ENCODE data around the gene ETS2.
"Not testable (repeated sequence)": the region's sequence is repeated elsewhere in the genome, so short reads cannot be mapped to it uniquely, and the experiment has no call there.

ETS2 gene

DNA sequence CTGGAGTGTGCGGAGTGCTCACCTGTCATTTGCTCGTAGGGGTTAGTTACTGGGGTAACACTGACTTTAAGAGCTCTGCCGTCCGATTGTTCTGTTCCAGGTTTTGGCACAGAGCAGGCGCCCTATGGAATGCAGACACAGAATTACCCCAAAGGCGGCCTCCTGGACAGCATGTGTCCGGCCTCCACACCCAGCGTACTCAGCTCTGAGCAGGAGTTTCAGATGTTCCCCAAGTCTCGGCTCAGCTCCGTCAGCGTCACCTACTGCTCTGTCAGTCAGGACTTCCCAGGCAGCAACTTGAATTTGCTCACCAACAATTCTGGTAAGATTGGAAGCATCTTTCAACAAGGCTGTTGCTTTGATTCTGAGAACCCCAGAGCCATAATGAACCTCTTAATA lies 12.6 kb downstream of the ETS2 start:
- no peak for DNase-seq (ENCODE audit: low spot score)

- DNase-seq (ENCODE audit: low spot score) = no peak
These were observed 13.5 kb downstream of the ETS2 start for GRCh38 chr21:38819051-38819718.

DNA sequence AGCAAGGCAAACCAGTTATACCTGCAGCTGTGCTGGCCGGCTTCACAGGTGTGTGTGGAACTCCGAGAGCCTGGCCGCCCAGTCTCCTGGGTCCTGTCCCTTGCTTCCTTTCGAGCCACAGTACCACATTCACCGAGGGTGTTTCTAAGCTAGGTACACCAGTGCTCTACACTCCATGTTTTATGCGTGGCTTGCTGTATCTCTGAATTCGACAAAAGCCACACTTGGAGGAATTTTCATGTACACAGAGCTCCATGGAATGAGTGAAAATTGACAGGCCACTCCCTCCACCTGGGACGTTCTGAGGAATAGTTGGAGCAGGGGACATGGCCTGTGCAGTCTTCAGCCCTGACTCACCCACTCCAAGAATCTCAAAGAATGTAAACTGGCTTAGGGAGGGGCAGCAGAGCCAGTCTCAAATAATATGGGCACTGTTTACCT lies 14.0 kb downstream of the ETS2 start:
- DNase-seq (ENCODE audit: low spot score) = no peak

- DNase-seq (ENCODE audit: low spot score) = no peak
These were observed 14.9 kb downstream of the ETS2 start for GRCh38 chr21:38820471-38821239.

GRCh38 chr21:38821248-38821647 lies 15.5 kb downstream of the ETS2 start:
- no peak for DNase-seq (ENCODE audit: low spot score)

- no peak for DNase-seq (ENCODE audit: low spot score)
These were observed 16.4 kb downstream of the ETS2 start for GRCh38 chr21:38821959-38822682.

DNA sequence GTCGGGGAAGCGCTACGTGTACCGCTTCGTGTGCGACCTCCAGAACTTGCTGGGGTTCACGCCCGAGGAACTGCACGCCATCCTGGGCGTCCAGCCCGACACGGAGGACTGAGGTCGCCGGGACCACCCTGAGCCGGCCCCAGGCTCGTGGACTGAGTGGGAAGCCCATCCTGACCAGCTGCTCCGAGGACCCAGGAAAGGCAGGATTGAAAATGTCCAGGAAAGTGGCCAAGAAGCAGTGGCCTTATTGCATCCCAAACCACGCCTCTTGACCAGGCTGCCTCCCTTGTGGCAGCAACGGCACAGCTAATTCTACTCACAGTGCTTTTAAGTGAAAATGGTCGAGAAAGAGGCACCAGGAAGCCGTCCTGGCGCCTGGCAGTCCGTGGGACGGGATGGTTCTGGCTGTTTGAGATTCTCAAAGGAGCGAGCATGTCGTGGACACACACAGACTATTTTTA lies 17.1 kb downstream of the ETS2 start:
- DNase-seq (ENCODE audit: low spot score) = no peak

- no peak for DNase-seq (ENCODE audit: low spot score)
These were observed 18.0 kb downstream of the ETS2 start for GRCh38 chr21:38823737-38824123.

DNA sequence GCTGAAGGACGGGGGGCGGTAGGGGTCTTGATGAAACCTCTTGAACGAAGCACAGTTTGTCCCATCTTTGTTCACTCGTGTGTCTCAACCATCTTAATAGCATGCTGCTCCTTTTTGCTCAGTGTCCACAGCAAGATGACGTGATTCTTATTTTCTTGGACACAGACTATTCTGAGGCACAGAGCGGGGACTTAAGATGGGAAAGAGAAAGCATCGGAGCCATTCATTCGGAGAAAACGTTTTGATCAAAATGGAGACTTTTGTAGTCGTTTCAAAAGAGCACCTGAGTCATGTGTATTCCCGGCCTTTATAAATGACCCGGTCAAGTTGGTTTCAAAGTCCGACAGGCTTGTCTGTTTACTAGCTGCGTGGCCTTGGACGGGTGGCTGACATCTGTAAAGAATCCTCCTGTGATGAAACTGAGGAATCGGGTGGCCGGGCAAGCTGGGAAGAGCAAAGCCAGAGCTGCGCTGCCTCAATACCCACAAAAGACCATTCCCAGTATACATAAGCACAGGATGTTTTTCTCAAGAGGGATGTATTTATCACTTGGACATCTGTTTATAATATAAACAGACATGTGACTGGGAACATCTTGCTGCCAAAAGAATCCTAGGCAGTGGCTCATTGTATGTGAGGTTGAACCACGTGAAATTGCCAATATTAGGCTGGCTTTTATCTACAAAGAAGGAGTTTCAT lies 18.5 kb downstream of the ETS2 start:
- no peak for DNase-seq (ENCODE audit: low spot score)

DNA sequence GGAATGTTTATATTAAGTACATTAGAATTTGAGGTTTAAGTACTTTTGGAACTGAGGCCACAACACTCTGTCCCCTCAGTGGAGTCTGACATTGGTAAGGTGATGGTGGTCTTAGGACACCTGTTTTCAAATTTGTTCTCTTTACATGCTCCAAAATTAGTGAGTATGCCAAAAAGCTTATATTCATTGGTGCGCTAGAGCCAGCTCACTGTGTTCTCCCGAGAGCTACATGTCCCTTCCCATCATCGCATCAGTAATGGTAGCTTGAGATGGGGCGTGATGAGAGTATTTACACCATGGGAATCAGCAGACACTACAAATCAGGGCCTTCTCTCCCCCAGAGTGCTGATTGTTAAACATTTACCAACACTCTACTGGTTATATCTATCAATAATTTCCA lies 19.5 kb downstream of the ETS2 start:
- no peak for DNase-seq (ENCODE audit: low spot score)

DNA sequence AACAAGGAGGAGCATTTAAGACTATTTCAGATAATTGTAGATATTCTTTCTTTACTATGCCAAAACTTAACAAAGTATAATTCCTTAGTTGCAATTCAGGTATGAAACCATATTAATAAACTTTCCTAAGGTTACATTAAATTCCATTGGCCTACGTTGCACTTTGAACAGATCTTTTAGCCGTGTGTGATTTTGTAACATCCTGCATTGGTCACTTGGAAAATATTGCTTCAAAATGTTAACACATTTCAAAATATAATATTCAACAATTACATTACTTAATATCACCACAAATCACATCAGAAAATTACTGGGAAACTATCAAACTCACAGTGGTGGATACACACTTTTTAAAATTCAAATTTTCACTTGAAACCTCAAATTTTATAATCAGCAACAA lies 20.2 kb downstream of the ETS2 start:
- no peak for DNase-seq (ENCODE audit: low spot score)

GRCh38 chr21:38828111-38828510 lies 22.4 kb downstream of the ETS2 start:
- not testable (repeated sequence) for DNase-seq (ENCODE audit: low spot score)

DNA sequence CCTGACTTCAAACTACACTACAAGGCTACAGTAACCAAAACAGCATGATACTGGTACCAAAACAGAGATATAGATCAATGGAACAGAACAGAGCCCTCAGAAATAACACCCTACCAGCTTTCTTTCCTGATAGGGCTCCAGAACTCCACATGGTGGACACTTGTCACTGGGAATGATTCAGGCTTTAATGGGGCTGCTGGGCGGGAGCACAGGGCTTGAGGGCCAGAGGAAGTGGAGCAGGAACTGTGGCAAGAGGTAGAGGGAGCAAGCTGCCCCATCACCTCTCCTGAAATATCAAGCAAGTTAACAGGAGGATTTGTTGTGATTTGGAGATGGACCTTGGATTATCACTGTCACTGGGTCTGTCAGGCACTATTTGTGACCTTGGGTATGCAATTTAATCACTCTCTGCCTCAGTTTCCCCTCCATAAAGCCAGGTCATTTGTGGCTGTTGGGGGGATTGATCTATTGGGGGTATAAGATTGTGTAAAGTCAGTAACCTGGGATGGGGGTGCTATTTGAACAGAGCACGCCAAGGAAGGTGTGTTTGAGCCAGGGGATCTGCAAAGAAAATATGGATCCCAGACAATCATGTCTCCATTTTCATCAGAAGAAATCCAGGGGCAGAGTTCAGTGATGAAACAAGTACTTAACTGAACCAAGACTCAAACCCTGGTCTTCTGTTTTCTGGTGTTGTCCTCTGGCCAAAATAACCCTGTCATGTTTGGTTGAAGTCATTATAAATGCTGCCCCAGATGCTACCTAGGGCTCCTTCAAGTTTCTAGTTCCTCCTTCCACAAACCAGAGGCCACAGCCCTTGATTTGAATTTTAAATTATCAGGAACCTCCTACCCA lies 25.2 kb downstream of the ETS2 start:
- DNase-seq (ENCODE audit: low spot score) = no peak

DNA sequence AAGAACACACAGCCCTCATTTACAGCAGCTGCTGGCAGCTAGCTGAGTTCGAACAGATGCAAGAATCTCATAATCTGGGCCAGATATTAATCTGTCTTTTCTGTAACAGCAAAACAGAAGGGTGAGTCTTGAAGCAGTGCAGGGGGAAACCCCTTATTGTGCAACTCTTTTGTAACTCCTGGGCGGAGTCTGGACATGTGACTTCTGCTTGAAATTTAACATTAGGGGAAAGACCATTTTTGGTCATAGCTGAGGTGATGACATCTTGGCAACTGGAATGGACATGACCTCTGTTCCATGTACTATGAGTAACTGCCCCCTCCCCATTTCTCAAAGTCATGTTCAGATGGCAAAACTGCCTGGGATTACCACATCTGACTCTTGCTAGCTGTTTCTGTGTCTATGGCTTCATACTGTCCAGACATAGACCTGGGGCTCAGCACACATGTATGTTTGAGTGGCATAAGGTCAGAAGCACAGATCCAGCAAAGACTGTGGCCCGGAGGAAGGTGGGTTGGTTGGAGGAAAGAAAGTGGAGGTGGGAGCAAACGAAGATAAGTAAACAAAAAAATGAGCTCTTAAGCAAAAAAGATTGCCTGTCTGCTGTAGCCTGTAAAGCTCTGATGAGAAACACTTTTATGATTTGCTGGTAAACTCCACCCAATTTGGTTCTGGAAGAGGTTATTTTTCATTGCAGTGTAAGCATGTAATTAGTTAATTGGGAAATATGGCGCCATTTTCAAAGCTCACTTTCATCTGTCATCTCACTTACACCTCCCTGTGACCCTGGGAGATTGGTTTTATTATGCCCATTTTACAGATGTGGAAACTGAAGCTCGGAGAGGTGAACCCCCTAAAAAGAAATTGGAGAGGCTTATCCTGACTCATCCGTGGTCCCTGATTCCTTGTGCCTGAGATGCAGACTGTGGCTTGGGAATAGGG lies 26.1 kb downstream of the ETS2 start:
- peak; percentile 70 for DNase-seq (ENCODE audit: low spot score)

DNA sequence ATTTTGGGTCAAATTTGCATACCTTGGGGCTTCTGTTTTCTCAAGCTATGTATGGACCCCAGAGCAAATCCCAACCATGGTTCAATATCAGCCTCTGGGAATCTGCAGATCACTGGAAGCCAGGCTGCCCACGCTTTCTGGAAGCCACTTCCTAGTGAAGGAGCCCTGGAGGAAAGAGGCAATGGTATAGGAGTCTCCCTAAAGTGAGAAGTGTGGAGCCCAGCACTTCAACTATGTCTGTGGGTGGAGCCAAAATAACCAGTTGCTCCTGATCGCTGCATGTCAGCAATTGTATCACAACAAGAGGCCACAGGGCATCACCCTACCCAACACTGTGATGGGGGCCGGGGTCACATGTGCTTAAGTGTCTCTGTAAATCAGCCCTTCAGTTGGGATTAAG lies 26.9 kb downstream of the ETS2 start:
- no peak for DNase-seq (ENCODE audit: low spot score)

GRCh38 chr21:38833117-38833516 lies 27.4 kb downstream of the ETS2 start:
- no peak for DNase-seq (ENCODE audit: low spot score)

DNA sequence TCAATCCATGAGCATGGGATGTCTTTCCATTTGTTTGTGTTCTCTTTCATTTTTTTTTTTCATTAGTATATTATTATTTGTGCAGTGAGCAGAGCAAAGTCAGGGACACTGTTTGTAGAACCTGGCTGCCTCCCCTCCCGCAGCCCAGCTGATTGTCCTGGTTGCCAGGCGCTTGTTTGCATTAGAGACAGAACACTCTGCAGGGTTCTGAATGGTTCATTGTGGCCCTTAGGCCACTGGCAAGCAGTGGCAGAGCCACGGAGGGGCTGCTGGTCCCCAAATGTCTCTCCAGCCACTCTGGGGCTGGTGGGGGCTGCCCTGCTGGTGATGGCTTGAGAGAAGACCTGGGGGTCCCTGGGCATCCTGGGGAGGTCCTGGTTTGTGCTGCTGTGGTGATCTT lies 29.0 kb downstream of the ETS2 start:
- DNase-seq (ENCODE audit: low spot score) = no peak

DNA sequence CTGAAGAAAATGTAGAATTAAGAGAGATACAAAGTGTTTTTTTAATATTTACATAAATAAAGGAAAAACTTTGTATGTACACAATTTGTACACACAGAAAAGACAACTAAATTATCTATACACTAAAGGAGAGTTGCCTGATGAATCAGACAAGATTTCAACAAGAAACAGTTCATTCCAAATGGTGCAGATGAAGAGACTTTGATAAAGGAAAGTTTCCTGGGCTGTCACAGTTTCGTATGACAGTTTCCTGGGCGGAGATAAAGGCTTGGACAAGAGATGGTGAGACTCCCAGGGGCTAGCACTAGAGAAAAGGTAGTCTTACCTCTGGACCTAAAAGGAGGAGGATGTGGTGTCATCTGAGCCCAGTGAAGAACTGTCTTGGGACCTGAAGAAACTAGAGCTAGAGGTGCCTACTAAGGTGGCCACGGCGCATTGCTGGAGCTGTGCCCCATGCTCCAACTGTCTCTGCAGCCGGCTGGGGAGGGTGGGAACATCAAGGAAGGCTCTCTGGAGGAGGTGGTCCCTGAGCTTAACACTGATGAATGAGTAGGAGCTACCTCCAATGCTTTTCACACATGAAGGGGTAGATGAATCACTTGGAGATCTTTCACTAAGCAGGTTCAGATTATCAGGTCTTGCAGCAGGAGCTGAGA lies 32.2 kb downstream of the ETS2 start:
- DNase-seq (ENCODE audit: low spot score) = no peak

DNA sequence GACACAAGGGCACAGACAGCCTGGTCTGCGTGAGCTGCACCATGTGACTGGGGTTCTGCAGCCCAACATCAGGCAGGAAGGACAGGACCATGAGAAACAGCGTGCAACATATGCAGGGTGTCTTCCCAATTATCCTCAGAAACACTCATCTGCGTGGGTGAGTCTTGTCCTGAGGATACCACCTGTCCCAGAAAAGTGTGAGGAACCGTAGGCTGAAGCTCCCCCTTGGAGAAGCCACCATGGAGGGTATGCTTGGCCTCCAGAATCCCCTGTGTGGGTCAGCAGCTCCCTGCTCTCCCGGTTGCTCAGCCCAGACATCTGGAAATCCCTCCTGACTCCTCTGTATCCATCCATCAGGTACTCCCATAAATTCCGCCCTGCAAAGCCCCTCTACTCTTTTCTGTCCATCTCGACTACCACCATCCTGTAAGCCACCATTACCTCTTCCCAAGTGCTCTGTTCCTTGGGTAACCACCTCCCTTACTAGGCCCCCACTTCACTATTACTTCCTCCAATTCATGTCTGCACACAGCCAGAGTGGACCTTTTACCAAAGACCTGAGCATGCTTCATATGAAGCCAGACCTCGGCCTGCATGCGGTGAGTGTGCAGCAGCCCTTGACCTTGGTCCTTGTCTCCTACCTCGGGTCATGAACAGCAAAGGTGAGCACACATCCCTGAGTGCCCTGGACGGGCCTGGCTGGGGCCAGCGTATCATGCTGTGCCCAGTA lies 33.0 kb downstream of the ETS2 start:
- no peak for DNase-seq (ENCODE audit: low spot score)
